ACHN (cell line): ENCODE measurements around the gene QRSL1.
A peak's percentile ranks its signal among the peaks of the same experiment; 100 is the strongest.
"Not testable (repeated sequence)": the region's sequence is repeated elsewhere in the genome, so short reads cannot be mapped to it uniquely, and the experiment has no call there.

Experiments used
- DNase-seq: peaks from one replicate; pipeline ENCODE4 v3.0.0-alpha.2; 2015
- in situ Hi-C: cut with HindIII; loops from 2 replicates; pipeline ENCODE4 v1.10.0; 2017; ENCODE audit warnings: low sequenced_read_pairs, low pct_ligation_motif_present, low pct_unique_long_range_greater_than_20kb

QRSL1 gene

DNA sequence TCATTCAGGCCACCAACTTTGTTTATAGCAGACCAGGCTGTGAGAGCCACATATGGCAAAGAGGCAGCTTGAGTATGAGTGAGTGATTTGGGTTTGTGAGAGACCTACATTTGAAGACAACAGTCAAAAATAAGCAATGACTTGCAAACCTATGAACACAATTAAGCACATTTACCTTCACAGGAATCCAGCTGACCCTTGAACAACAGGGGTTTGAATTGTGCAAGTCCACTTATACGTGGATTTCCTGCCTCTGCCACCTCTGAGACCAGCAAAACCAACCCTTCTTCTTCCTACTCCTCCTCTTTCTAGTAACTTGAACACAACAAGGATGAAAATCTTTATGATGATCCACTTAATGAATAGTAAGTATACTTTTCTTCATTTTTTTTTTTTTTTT is 10.2 kb upstream of the QRSL1 start:
- DNase-seq = no peak
- in situ Hi-C loops = no loop called here

DNA sequence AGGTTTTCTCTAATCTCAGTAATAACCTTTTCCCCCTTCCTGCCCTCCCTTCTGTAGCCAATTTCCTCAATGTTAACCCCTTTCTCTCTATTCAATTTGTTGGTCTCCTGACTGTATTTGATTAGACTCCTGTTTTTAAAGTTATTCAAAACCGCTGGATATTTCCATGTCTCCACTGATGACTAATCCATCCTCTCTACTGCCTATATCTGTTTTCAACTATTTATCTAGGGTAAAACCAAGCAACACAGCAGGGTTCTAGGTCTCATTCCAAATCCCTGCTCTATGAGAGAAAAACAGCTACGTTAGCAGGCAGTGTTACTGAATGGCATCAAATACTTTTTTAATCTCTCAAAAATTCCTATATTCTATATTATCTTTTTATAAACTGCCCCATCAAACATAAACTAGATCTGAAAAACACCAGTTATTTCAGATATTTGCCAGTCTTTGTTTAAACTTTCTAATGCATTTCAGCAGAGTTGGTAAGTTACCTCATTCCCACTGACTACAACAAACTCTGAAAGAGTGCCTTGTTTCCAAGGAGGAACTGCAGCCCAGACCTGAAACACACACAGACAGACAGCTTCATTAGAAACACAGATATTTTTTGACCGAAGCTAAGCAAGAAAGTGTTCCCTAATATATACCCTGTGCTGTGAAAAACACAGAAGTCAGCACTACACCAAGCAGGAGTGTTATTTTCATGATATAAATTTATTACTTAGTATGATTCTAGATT is 8.3 kb upstream of the QRSL1 start:
- DNase-seq = no peak
- in situ Hi-C loops = no loop called here

DNA sequence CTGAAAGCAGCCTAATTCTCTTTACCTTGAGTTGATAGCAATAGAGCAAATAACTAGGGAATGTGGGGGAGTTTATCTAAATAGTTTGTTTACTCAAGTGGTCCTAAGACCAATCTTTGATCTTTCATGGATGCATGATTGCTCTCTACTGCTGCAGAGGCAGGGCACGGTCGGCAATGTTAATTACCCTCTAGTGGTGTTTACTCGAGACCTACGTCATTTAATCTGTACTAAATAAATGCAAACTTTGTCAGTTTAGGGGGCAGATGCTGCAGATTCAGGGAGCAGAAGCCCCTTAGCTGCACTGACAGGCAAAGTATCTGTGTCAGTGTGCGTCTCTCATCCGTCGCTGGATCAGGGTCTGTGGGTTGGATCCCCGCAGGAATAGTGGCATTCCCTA is 7.0 kb upstream of the QRSL1 start:
- in situ Hi-C loops = no loop called here
- no peak for DNase-seq

DNA sequence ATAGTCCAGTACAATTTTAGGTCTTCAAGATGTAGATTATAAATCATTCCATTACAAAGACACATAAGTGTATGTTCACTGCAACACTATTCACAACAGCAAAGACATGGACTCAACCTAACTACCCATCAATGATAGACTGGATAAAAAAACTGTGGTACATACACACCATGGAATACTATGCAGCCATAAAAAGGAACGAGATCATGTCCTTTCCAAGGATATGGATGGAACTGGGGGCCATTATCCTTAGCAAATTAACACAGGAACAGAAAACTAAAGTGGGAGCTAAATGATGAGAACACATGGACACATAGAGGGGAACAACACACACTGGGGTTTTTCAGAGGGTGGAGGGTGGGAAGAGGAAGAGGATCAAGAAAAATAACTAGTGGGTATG is 6.3 kb upstream of the QRSL1 start:
- no peak for DNase-seq
- in situ Hi-C loops = no loop called here

DNA sequence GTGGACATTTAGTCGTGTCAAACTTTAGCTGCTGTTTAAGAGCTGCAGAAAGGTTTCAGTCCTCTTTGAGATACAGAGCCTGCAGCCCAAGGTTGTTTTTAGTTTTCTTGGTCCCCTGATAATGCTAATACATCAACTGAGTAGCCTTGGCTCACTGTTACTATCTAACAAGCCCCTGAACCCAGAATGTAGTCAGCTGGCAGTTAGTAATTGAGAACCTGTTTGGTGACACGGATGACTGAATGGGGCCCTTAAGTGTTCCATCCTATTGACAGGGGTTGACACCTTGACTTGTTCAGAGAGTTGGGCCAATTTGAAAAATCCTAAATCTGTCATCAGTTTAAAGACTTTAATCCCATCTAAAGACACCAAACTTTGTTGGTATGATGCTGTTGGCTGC is 2.9 kb upstream of the QRSL1 start:
- in situ Hi-C loops = no loop called here
- DNase-seq = no peak

DNA sequence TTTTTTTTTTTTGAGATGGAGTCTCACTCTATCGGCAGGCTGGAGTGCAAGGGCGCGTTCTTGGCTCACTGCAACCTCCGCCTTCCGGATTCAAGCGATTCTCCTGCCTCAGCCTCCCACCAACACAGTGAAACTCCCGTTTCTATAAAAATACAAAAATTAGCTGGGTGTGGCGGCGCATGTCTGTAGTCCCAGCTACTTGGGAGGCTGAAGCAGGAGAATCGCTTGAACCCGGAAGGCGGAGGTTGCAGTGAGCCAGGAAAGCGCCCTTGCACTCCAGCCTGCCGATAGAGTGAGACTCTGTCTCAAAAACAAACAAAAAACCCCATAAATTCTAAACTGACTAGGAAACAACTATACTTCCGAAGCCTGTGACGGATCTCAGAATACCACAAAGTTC is 1.6 kb upstream of the QRSL1 start:
- in situ Hi-C loops, DNase-seq: not testable (repeated sequence)

DNA sequence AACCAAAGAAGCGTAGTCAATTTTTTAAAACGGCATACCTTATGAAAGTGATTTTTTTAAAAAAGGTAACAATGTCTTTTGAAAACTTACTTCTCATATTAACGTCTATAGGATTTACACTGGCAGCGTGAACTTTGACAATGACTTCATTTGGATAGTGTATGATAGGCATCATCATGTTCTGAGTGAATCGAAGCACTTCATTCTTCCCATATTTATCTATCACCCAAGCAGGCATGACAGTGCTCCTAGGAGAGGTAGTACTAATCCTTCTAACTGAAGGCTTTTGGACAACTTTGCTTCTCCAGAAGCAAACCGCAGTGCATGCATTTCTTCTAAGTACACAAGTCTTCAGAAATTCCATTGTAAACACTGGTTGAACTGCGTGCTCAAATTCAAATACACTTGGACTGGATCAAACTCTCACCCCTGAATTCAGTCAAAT is 698 bp upstream of the QRSL1 start:
- in situ Hi-C loops = no loop called here
- DNase-seq = peak; percentile 15

DNA sequence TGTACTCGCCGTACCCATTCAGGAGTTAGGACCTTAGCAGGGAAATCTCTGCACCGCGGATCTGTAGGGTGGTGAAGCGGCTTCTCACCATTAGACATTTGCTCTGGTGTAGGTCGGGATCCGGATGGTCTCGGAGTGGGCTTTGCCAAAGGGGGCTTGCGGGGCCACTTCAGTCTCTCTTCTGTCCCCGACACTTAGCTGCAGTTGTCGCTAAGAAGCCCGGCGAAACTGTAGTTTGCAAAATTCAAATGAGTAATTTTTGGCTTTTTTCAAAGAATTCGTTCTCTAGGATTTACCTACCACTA is 433 bp downstream of the QRSL1 start:
- DNase-seq = no peak
- in situ Hi-C loops = no loop called here

DNA sequence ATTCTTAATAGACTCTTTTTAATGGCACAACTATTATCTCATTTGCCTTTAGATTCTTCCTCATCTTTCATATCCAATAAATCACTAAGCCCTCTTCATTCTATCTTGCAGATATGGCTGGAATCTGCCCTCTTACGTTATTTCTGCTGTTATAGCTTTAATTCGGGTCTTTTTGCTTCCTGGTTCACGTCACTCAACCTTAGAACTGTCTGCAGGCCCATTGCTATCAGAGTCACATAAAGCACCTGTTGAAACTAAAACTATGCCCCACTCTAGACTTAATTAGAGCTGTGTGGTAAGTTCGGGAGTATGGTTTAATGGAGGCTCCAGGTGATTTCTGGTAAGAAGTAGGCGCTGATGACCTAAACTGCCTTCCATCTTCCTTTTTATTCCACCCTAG is 988 bp downstream of the QRSL1 start:
- DNase-seq = peak; percentile 18
- in situ Hi-C loops = no loop called here

DNA sequence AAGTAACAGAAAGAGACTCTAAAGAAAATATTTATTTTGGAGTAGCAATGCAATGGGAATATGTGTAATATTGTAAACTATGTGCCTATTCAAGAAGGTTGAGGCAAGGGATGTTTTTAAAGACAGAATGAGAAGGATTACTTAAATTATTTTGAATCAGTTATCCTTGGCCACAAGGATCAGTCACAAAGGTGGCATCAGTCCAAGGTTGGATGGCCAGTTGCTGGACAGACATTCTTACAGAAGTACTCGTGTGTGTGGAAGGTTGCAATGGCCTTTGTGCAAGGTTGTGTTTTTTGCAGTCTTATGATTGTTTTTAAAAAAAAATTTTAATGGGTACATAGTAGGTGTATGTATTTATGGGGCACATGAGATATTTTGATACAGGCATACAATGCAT is 2.0 kb downstream of the QRSL1 start:
- DNase-seq = no peak
- in situ Hi-C loops = no loop called here

DNA sequence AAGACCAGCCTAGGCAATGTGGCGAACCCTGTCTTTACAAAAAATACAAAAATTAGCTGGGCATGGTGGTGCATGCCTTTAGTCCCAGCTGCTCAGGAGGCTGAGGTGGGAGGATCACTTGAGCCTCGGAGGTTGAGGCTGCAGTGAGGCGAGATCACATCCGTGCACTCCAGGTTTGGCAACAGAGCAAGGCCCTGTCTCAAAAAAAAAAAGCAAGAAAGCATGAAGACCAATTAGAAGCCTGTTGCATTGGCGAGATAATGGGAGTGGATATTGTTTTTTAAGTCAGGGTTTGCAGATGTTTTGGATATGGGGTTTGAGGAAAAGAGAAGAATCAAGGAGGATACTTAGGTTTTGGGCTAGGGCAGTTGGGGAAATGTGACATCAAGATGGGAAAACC is 5.2 kb downstream of the QRSL1 start:
- in situ Hi-C loops = no loop called here
- no peak for DNase-seq

DNA sequence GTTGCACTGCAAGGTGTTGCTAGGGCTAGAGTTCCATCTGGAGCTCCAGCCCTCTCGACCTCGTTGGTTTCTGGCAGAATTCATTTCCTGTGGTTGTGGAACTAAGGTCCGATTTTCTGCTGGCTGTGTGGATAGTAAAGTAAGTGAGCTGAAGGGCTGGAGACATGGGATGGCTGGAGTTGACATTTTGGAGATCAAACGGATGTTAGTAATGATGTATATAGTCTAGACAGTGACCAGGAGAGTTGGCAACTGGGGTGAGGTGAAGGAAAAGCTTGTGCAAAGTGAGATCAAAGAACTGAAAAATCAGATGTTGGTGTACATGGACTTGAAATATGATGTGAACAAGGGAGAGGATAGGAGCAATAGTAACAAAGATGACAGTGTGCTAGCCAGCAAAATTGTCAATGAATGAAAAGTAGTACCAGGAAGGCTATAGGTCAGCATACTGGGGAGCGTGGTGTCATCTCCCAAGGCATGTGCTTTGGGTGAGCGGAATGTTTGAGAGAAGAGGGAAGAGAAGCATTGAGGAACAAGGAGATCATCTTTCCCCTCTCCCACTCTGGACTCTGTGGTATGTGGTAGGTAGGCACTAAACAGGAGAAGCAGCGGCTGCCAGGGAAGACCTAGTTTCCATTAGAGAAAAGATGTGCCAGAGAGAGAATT is 7.8 kb downstream of the QRSL1 start:
- in situ Hi-C loops = no loop called here
- no peak for DNase-seq

DNA sequence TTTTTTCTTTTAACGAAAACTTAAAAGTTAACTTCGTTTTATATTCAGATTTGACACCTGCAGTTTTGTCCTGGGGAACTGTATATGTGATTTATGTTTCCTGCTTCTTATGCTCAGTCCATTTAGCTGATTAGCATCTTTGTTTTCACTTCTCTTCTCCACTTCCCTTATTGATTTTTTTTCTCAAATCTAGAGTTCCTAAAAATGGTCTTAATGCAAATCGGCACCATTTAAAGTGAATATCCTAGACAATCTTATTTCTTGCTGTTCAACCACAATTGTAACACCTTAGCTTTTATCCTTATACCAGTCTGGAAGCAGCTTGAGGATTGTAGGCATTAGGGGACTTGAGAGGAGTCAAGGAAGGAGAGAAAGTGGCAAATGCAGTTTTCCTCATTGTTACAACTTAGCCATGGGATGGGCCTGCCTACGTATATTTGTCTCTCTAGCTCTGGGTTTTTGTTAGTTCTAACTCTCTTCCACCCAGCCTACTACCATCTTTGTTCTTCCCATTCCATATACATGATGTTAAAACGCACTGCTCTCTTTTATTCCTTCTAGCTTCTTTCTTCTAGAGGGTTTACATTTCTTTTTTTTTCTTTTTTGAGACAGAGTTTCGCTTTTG is 8.5 kb downstream of the QRSL1 start:
- in situ Hi-C loops = no loop called here

DNA sequence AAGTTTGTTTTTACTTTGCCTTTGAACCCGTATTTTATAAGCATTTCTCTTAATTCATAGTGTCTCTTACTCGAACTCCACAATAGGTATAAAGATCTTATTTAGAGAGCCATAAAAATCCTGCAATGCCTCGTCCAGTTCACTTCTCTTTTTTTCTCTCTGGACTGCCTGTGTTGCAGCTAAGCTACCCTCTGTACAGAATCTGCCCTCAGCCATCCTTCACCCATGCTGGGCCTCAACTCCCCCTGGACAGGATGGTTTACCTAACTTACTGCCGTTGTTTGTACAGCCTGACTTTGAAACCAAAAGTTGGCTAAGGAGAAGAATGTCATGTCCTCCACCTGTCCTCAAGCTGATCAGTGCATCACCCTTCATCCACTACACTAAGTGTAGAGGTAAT is 10.4 kb downstream of the QRSL1 start:
- in situ Hi-C loops = no loop called here
- DNase-seq = no peak

More for the DNA sequence above, 8.5 kb downstream of the QRSL1 start:
- DNase-seq = no peak

DNA sequence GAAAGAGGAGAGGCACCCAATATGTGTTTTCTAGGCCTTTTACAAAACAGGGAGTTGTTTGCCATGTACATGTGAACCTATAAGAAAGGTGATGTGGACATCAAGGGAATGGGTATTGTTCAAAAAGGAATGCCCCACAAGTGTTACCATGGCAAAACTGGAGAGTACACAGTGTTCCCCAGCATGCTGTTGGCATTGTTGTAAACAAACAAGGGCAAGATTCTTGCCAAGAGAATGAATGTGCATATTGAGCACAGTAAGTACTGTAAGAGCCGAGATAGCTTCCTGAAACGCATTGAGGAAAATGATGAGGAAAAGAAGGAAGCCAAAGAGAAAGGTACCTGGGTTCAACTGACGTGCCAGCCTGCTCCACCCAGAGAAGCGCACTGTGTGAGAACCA is 13.1 kb downstream of the QRSL1 start:
- in situ Hi-C loops = no loop called here
- no peak for DNase-seq

DNA sequence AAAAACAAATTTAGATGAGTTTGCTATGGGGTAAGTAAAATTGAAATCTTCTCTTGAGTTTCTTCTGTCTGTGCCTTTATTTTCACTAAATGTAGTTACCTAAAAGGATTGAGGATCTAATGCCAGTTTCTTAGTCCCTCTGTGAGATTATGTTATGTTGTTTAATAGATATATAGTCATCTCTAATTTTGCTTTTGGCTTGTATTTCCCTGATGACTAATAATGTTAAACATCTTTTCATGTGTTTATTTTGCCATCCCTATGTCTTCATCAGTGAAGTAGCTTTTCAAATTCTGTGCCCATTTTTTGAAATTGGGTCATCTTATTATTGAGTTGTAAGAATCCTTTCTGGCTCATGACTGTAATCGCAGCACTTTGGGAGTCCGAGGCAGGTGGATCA is 13.7 kb downstream of the QRSL1 start:
- in situ Hi-C loops = no loop called here

DNA sequence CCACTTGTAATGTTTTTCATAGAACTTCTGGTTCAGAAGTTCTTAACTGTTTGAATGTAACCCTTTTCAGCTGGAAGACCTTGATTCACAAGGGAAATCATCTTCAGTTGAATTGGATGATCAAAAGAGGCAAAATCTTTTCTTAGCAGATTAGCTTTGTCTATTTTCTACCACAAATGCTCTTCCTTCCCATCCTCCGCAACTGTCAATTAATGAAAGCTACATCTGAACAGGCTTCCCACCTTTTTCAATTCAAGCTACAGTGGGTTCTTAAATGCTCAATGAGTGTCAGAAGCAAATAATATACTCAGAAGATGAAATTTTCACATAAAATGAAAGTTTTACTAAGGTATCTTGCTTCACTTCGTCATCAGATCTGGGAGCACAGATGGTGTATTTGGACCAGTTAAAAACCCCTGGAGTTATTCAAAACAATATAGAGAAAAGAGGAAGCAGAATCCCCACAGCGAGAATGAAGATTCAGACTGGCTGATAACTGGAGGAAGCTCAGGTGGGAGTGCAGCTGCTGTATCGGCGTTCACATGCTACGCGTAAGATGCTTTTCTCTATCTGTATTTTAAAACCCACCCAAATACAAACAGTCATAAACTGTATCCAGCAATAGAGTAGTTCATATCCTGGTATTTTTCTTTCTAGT is 19.4 kb downstream of the QRSL1 start:
- in situ Hi-C loops = no loop called here
- no peak for DNase-seq

More for the DNA sequence above, 13.7 kb downstream of the QRSL1 start:
- DNase-seq = no peak

DNA sequence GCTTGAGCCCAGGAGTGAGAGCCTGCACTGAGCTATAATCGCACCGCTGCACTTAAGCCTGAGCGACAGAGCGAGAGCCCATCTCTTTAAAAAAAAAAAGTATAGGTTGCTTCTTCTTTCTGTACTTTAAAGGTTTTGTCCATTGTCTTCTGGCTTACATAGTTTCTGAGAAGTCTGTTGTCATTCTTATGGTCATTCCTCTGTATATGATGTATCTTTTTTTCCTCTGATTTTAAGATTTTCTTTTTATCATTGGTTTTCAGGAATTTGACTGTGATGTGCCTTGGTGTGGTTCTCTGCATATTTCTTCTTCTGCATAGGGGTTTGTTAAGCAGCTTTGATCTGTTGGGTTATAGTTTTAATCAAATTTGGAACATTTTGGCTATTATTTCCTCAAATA is 29.1 kb downstream of the QRSL1 start:
- peak; percentile 29 for DNase-seq
- in situ Hi-C loops = no loop called here

DNA sequence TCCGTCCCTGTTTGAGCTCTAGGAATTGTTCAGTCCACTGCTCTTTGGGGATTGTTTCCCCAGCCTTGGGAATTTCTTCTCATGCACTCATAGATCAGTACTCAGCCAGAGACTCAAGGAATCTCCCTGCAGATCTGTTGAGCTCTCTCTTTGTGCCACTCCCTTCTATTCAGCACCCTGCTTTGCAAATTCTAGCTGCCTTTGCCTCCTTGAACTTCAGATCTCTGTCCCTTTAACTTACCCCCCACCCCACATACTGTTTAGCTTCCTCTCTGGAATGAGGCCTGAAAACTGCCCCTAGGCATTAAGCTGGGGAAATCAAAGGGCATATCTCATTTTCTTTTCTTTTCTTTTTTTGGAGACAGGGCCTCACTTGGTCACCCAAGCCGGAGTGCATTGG is 30.5 kb downstream of the QRSL1 start:
- in situ Hi-C loops = no loop called here
- no peak for DNase-seq

DNA sequence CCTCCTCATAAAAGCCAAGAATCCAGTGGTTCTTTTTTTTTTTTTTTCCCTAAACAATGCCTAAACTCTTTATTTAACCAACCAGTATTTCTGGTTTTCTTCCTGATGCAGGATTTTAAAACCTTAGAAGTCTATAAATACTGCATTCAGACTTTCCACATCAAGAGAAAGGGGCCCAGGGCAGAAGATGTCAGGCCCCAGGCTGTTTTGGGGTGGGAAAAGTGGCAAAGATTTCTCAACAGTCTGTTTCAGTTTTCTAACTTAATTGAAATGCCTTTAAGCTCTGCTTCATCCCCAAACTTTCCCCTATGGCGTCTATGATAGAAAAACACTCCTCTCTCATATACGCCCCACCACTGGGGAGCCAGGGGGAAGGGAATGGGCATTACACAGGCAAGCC is 33.1 kb downstream of the QRSL1 start:
- in situ Hi-C loops = no loop called here
- DNase-seq = no peak
